Measurements from ENCODE around the gene CATSPER3.
A peak's percentile ranks its signal among the peaks of the same experiment; 100 is the strongest.

DNA sequence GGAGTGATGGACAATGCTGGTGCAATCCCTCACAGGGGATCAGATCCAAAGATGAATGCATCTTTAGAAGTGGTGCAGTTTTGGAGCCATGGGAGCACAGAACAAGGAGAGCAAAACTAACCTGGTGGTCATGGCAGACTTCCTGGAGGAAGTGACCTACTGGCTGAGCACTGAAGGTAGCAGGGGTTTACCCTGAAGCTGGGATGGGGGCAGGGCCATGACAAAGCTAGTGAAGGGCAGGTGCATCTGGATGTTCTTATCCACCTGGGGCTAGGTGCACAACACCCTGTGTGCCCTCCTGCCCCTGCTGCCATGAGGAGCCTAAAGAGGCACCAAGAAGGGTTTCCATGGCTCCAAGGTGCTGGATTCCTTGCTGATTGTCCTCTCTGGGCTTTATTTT, 77.8 kb downstream of the CATSPER3 start:
- TF ChIP-seq, protein P1, sequence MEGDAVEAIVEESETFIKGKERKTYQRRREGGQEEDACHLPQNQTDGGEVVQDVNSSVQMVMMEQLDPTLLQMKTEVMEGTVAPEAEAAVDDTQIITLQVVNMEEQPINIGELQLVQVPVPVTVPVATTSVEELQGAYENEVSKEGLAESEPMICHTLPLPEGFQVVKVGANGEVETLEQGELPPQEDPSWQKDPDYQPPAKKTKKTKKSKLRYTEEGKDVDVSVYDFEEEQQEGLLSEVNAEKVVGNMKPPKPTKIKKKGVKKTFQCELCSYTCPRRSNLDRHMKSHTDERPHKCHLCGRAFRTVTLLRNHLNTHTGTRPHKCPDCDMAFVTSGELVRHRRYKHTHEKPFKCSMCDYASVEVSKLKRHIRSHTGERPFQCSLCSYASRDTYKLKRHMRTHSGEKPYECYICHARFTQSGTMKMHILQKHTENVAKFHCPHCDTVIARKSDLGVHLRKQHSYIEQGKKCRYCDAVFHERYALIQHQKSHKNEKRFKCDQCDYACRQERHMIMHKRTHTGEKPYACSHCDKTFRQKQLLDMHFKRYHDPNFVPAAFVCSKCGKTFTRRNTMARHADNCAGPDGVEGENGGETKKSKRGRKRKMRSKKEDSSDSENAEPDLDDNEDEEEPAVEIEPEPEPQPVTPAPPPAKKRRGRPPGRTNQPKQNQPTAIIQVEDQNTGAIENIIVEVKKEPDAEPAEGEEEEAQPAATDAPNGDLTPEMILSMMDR (IDR thresholded peaks at IDR 0.05): no peak
- TF ChIP-seq POLR2A (IDR thresholded peaks at IDR 0.05; ENCODE audit: low read length) (no peak), ZFP36 (IDR thresholded peaks at IDR 0.05; ENCODE audit: borderline replicate concordance, partially characterized antibody) (peak; percentile 47), NFE2L2 (conservative IDR thresholded peaks at IDR 0.05; ENCODE audit: low read length) (no peak), RAD21 (conservative IDR thresholded peaks at IDR 0.05 in 1 of 2, IDR thresholded peaks at IDR 0.05 in 1 of 2) (no peak), HDAC2 (IDR thresholded peaks at IDR 0.05) (no peak), CBX2 (IDR thresholded peaks at IDR 0.05; ENCODE audit: borderline replicate concordance, low read depth) (no peak), KDM1A (IDR thresholded peaks at IDR 0.05; ENCODE audit: low read depth) (no peak), BHLHE40 (IDR thresholded peaks at IDR 0.05; ENCODE audit: low read depth, low read length) (no peak), FOSL2 (IDR thresholded peaks at IDR 0.05) (no peak), FOSL2 (CRISPR knock-in tag; IDR thresholded peaks at IDR 0.05) (no peak), SMC3 (IDR thresholded peaks at IDR 0.05) (no peak)
- TF ChIP-seq, protein P2, sequence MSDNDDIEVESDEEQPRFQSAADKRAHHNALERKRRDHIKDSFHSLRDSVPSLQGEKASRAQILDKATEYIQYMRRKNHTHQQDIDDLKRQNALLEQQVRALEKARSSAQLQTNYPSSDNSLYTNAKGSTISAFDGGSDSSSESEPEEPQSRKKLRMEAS (IDR thresholded peaks at IDR 0.05): no peak
- TF ChIP-seq, protein P3, sequence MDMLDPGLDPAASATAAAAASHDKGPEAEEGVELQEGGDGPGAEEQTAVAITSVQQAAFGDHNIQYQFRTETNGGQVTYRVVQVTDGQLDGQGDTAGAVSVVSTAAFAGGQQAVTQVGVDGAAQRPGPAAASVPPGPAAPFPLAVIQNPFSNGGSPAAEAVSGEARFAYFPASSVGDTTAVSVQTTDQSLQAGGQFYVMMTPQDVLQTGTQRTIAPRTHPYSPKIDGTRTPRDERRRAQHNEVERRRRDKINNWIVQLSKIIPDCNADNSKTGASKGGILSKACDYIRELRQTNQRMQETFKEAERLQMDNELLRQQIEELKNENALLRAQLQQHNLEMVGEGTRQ (IDR thresholded peaks at IDR 0.05): no peak
